ENCODE measurements around the gene THBS2. TPM values are rescaled to one million over a fixed set of nuclear protein-coding genes. Genes with fewer than 3 reads are reported as not detected.

Gene THBS2
- total and polyA plus RNA-seq, 10 of the 15 experiments (the other 5 are each of a cell fraction or from before 2014, with no cell fraction given) = 0.07 to 0.10 TPM; not detected in 8

- no peak for TF ChIP-seq USF2 (IDR thresholded peaks at IDR 0.05; ENCODE audit: borderline replicate concordance, low read depth, low read length)
Measured at GRCh38 chr6:169200893-169201514, 52.6 kb downstream of the THBS2 start (continued).

- RAD21 ChIA-PET (ENCODE audit: unreplicated experiment) = no interaction called here
- intact Hi-C loops (cut with micrococcal nuclease; ENCODE audit: unreplicated experiment) = no loop called here
- WGBS (ENCODE audit: insufficient coverage, insufficient replicate concordance, low lambda C conversion rate, missing lambda C conversion rate) = 64% methylated on average over 9 of the region's 9 CpGs
Measured at GRCh38 chr6:169199625-169200335, 53.9 kb downstream of the THBS2 start.

More at GRCh38 chr6:169199625-169200335, 53.9 kb downstream of the THBS2 start:
- Histone ChIP-seq H2AFZ (ENCODE audit: control insufficient read depth, low read depth, low read length) (no peak overlapping the region), H3K27ac (ENCODE audit: control insufficient read depth, insufficient read depth) (no peak overlapping the region), H3K9ac (ENCODE audit: control insufficient read depth, insufficient read depth, low read length) (no peak overlapping the region), H3K27me3 (replicated peaks in 1 of 2; ENCODE audit: control insufficient read depth in 2 of 2, insufficient read depth in 2 of 2, low read length in 1 of 2) (no peaks in the 10 kb centered on the region), H3K4me3 (no peak overlapping the region), H4K20me1 (ENCODE audit: control insufficient read depth, insufficient read depth) (no peaks in the 10 kb centered on the region), H3K36me3 (ENCODE audit: control insufficient read depth in 2 of 2, insufficient read depth in 2 of 2, low read length in 1 of 2) (no peaks in the 10 kb centered on the region), H3K79me2 (ENCODE audit: control insufficient read depth, insufficient read depth, low read length) (no peaks in the 10 kb centered on the region), H3K4me1 (ENCODE audit: control insufficient read depth, insufficient read depth, low read length) (no peaks in the 10 kb centered on the region), H3K9me3 (replicated peaks; ENCODE audit: control insufficient read depth, insufficient read depth, low read length) (no peaks in the 10 kb centered on the region), H3K4me2 (ENCODE audit: control insufficient read depth, insufficient read depth) (no peak overlapping the region)
- ChIA-PET SMC1A (ENCODE audit: uncharacterized antibody, unreplicated experiment) (no interaction called here), POLR2A (no interaction called here), CTCF (no interaction called here)
- ATAC-seq = no peak
- no TSS peak for BruUV-seq (replicated peaks)
- in situ Hi-C loops (cut with MboI) = no loop called here
- TF ChIP-seq CREM (IDR thresholded peaks at IDR 0.05; ENCODE audit: low read depth) = no peak
- TF ChIP-seq EZH2 (IDR thresholded peaks at IDR 0.05; ENCODE audit: borderline replicate concordance, control insufficient read depth, low read depth, low read length) = no peak
- TF ChIP-seq FOS (IDR thresholded peaks at IDR 0.05; ENCODE audit: borderline replicate concordance, extremely low read depth, insufficient read length) = no peak
- no peak for TF ChIP-seq STAT1 (conservative IDR thresholded peaks at IDR 0.05)
- no peak for TF ChIP-seq USF1 (IDR thresholded peaks at IDR 0.05; ENCODE audit: borderline replicate concordance, extremely low read length, insufficient read depth, low read depth, low read length)
- DNase-seq (ENCODE audit: low read depth, low spot score) = no peak
- FAIRE-seq = no peak

Data from GM12878 (cell line).